NCI-H1694 (cell line): Measurements from ENCODE around the gene TERT.

Source experiments
- DNase-seq: peaks from one replicate; lab custom pipeline; 2025; lab: John Stamatoyannopoulos, UW

Gene TERT

DNA sequence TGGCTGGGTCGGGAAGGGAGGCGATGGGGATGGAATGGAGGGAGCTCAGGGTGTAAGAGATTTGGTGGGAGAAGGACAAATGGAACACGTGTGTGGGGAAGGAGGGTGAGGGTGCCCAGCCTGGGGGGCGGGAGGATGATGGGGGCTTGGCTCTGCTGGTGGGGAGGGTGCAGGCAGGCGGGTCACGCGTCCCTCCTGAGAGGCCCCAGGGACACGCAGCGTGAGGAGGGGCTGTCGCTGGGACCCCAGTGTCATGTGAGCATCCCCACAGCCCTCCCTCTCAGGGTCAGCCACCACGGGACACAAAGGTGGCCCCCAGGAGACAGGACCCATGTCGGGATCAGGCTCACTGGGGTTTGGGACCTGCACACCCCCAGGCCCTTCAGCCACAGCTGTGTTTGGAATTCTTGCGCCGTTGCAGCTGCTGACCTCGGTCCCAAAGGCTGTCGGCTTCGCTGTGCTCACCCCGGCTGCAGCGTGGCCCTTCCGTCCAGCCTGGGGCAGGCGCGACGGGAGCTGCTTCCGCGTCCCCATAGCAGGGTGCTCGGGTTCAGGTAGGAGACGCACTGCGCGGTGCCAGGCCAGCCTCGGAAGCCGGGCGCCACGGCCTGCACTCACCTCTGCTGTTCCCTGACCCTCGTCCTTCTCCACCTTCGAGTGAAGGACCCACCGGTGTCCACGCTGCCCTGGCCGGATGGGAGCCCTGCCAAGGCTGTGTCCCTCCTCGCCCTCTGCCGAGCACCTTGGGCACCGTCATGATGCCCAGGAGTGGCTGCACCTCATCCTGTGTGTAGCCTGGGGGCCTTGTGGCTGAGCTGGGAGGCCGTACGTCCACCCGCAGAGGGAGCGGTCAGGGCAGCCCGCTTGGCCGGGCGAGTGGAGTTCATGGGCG lies 88.1 kb downstream of the TERT start:
- DNase-seq, result no peak

DNA sequence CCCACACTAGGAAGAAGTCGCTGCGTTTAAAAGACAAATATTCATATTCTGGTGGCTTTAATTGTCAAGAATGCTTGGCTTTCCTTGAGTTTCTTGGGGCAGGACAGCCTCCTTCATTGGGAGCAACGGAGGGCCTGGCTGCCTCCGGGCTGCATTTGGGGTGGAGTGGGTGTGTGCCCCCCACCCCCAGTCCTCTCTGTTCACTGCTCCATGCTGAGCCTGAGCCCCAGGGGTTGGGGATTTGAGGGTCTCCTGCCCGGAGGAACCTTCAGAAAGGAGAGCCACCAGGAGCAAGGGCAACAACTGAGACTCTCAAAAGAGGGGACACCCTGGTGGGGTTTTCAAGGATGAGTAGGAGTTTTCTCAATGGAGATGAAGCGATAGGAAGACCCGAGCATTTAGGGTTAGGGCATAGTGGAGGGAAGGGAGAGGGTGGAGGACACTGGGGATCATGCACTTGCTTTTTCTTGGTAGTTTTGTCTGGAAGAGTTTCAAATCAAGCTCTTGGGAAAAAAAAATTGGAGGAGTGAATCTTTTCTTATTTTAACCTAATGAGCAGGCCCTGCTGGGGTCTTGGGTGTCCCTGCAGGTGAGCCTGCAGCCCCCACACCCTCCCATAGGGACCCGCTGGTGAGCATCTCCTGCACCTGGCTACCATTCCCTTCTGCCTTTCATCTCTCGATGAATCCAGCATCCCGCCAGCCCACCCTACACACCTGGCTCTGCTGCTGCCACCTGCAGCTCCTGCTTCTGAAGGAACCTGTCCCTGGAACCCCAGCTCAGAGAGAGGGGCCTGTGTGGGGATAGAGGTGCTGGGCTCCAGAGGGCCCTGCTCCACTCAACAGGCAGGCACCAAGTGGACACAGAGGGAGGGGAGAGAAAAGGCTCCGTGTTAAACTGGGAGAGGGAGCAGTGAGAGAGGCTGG lies 89.3 kb downstream of the TERT start:
- DNase-seq, result no peak

GRCh38 chr5:1204693-1205242 lies 90.1 kb downstream of the TERT start:
- peak; percentile 59 for DNase-seq

DNA sequence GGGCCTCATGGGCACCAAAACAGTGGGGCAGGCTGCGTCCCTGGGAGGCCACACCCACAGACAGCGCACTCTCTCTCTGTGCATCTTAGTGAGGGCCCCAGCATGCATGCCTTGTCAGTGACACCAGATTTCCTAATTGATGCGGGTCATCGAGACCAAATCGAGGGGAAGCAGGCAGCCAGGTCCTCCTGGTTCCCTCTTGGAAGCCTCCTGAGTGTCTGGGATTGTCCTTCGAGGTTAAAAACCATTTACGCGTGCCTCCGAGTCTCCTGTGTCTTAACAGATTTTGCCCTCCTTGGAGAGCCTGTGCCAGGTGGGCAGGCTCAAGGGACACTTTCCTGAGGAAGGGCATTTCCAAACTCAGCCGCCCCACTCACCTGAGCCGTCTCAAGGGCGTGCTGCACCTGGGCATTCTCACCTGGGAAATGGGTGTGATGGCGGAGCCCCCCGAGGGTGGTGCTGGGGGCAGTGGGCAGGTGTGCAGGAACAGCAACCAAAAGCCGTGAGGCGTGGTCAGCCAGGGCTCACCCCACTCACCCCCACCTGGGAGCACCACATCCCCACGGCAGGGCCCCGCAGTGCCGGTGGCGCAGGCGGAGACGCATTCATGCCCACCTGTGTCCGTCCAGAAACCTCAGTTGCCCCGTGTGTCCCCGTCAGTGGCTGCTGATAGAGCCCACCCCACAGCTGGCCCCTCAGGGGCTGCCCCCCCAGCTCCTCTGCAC lies 90.7 kb downstream of the TERT start:
- DNase-seq, result no peak

- no peak for DNase-seq
These were observed 91.4 kb downstream of the TERT start for GRCh38 chr5:1203311-1203967.
